Thoracic aorta (tissue), 2 donors: ENCODE measurements around the gene CD2BP2. TPM values are rescaled to one million over a fixed set of nuclear protein-coding genes. Genes with fewer than 3 reads are reported as not detected.
"Not testable (repeated sequence)": the region's sequence is repeated elsewhere in the genome, so short reads cannot be mapped to it uniquely, and the experiment has no call there.

Experiments used
- ATAC-seq: fragments of 150-250 bp; one replicate; pipeline ENCODE4 v1.8.0; 2017; ENCODE audit warnings: low read depth; ENCODE audit not compliant: insufficient number of reproducible peaks, low FRiP score
- DNase-seq: peaks from one replicate; pipeline ENCODE4 v3.0.0-alpha.2; 2020; ENCODE audit warnings: low spot score
- H3K27ac ChIP-seq, 2 donors: fragments of 200-600 bp; sonication (generic); 1 replicate in 1 of 2; 2 replicates in 1 of 2; pipeline ENCODE4 v1.5.1; 2016; ENCODE audit warnings: mild to moderate bottlenecking in 2 of 2, moderate library complexity in 2 of 2
- H3K27me3 ChIP-seq: fragments of 200-600 bp; sonication (generic); replicated peaks from 2 replicates; pipeline ENCODE4 v1.6.0; 2016; ENCODE audit warnings: mild to moderate bottlenecking; ENCODE audit not compliant: insufficient read depth
- H3K36me3 ChIP-seq: fragments of 200-600 bp; sonication (generic); one replicate; pipeline ENCODE4 v1.5.1; 2016
- H3K4me1 ChIP-seq, 2 donors: fragments of 200-600 bp; sonication (generic); 1 replicate in 1 of 2; 2 replicates in 1 of 2; pipeline versions ENCODE4 v1.5.1 to v1.6.0; 2016; ENCODE audit warnings: low read depth in 2 of 2, mild to moderate bottlenecking in 1 of 2; ENCODE audit not compliant: control insufficient read depth in 1 of 2
- H3K4me3 ChIP-seq: fragments of 200-600 bp; sonication (generic); 2 replicates; pipeline ENCODE4 v1.5.1; 2016; ENCODE audit warnings: mild to moderate bottlenecking
- H3K9me3 ChIP-seq: fragments of 200-600 bp; sonication (generic); 2 replicates; pipeline ENCODE4 v1.5.1; 2016
- total RNA-seq, 2 donors: library from RNA; depleted of rRNA; stranded (reverse); fragments of >200 nt; gene quantifications; one replicate each; pipeline versions ENCODE4 v1.1.0 to v1.2.3, GENCODE V29; 2016
- TF ChIP-seq, protein P1 (sequence below): fragments of 200-600 bp; sonication (generic); IDR thresholded peaks from one replicate; pipeline ENCODE4 v1.5.1; 2019; ENCODE audit warnings: antibody characterized with exemption

CD2BP2 gene
- total RNA-seq, 2 donors from 2014 or later = 31.4 to 52.0 TPM

- no peak for ATAC-seq
- TF ChIP-seq, protein P1, sequence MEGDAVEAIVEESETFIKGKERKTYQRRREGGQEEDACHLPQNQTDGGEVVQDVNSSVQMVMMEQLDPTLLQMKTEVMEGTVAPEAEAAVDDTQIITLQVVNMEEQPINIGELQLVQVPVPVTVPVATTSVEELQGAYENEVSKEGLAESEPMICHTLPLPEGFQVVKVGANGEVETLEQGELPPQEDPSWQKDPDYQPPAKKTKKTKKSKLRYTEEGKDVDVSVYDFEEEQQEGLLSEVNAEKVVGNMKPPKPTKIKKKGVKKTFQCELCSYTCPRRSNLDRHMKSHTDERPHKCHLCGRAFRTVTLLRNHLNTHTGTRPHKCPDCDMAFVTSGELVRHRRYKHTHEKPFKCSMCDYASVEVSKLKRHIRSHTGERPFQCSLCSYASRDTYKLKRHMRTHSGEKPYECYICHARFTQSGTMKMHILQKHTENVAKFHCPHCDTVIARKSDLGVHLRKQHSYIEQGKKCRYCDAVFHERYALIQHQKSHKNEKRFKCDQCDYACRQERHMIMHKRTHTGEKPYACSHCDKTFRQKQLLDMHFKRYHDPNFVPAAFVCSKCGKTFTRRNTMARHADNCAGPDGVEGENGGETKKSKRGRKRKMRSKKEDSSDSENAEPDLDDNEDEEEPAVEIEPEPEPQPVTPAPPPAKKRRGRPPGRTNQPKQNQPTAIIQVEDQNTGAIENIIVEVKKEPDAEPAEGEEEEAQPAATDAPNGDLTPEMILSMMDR = no peak
- Histone ChIP-seq H3K4me1 (peaks cover 0 to 2% of the 10 kb centered on the region in 2 donors), H3K36me3 (peaks cover 12% of the 10 kb centered on the region), H3K27ac (no peak overlapping the region), H3K9me3 (no peaks in the 10 kb centered on the region), H3K4me3 (no peak overlapping the region), H3K27me3 (no peaks in the 10 kb centered on the region)
- DNase-seq = no peak
Measured at GRCh38 chr16:30346286-30346685, 8.8 kb downstream of the CD2BP2 start.

DNA sequence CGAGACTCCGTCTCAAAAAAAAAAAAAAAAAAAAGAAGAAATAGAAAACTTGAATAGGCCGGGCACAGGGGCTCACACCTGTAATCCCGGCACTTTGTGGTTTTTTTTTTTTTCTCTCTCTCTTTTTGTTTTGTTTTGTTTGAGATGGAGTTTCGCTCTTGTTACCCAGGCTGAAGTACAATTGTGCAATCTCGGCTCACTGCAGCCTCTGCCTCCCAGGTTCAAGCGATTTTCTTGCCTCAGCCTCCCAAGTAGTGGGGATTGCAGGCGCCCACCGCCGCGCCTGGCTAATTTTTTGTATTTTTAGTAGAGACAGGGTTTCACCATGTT is 11.7 kb downstream of the CD2BP2 start:
- not testable (repeated sequence) for DNase-seq

DNA sequence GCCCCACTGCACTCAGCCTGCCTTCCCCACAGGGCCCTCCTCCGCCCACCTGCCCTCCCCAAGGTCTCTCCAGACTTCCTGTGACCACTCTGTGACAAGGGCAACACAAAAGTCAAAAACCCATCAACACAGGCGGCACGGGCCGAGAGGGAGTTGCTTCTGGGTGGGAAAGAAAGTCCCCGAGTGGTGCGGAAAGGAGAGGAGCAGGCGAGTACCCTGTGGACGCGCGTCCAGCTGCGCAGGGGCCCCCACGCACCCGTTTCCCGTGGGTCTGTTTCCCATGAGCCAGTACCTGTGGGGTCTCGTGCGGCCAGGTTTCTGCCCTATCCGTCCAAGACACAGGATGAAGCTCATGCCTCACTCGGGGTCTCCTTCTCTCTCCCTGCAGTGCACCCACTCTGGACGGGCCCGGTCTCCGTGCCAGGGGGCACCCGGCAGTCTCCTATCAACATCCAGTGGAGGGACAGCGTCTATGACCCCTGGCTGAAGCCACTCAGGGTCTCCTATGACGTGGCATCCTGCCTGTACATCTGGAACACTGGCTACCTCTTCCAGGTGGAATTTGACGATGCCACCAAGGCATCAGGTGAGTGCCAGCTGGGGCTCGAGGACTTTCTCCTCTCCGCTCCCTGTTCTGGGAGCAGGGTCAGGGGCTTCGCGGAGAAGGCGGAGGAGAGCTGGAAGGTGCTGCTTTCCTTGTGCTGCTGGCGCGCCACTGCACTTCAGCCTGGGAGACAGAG is 12.2 kb downstream of the CD2BP2 start:
- Histone ChIP-seq H3K9me3 (no peaks in the 10 kb centered on the region), H3K4me3 (no peak overlapping the region), H3K4me1 (peaks cover 0 to 18% of the 10 kb centered on the region in 2 donors), H3K27me3 (no peaks in the 10 kb centered on the region), H3K27ac (no peak overlapping the region), H3K36me3 (no peaks in the 10 kb centered on the region)
- TF ChIP-seq, protein P1 = no peak
- DNase-seq = no peak
- ATAC-seq = no peak

More for the DNA sequence above, 11.7 kb downstream of the CD2BP2 start:
- H3K27me3 ChIP-seq, H3K36me3 ChIP-seq, H3K9me3 ChIP-seq, H3K27ac ChIP-seq, H3K4me3 ChIP-seq, ATAC-seq: not testable (repeated sequence)
- peaks cover 0 to 12% of the 10 kb centered on the region in 2 donors for H3K4me1 ChIP-seq

DNA sequence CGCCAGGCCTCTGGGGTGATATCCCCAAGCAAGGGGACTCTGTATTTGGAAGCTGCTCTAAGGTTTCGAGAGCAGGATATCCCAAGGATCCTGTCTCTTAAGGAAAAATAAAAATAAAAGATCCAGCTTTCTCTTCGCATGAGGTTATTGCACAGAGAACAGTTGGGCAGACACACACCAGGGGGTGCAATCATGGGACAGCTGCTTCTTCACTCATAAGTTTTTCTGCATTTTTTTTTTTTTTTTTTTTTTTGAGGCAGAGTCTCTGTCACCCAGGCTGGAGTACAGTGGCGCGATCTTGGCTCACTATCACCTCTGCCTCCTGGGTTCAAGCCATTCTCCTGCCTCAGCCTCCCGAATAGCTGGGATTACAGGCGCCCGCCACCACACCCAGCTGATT is 13.1 kb downstream of the CD2BP2 start:
- H3K36me3 ChIP-seq, ATAC-seq, H3K4me3 ChIP-seq, H3K27ac ChIP-seq, H3K9me3 ChIP-seq, H3K27me3 ChIP-seq, DNase-seq: not testable (repeated sequence)
- peaks cover 0 to 18% of the 10 kb centered on the region in 2 donors for H3K4me1 ChIP-seq

DNA sequence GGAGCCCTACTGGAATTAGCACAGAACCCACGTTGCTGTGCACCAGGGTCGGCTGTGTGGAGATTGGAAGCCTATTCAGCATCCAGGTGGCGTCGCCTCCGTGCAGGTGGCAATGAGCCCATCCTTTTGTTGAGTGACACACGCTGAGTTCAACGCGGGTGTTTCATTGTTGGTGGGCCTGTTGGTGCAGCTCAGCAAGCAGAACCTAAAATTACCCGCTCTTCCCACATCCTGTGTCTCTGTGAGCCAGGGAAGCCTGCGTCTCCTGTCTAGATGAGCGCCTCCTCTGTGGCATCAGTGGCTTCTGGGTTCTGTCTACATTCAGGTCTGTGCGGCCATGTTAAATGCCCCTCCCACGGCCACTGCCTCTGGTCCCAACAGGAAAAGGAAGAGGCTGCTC is 14.5 kb downstream of the CD2BP2 start:
- TF ChIP-seq, protein P1 = no peak
- Histone ChIP-seq H3K27ac (no peak overlapping the region), H3K36me3 (no peaks in the 10 kb centered on the region), H3K4me3 (no peak overlapping the region), H3K4me1 (peaks cover 5 to 23% of the 10 kb centered on the region in 2 donors), H3K9me3 (no peaks in the 10 kb centered on the region), H3K27me3 (no peaks in the 10 kb centered on the region)
- DNase-seq = no peak
- ATAC-seq = no peak

DNA sequence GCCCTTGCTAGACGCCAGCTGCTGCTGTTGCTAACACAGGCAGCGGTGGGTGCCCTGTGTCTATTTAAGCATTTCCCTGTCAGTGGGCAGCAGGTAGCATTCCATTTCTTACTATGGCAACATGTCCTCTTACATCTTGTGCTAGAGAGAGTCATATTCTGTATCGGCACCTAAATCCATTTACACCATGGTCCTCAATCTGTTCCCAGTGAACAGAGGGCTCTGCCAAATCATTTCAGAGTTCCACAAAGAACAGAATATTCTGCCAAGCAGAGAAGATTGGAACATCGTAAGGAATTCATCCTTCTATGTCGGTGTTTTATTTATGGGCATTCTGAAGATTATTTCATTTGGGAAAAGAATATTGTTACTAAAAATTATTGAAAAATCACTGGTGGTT is 16.4 kb downstream of the CD2BP2 start:
- not testable (repeated sequence) for H3K4me3 ChIP-seq, H3K36me3 ChIP-seq, H3K27me3 ChIP-seq, H3K9me3 ChIP-seq, ATAC-seq, DNase-seq
- Histone ChIP-seq H3K4me1 (peaks cover 5 to 24% of the 10 kb centered on the region in 2 donors), H3K27ac (peak overlapping the region in 1 of 2 donors; percentile 33)

DNA sequence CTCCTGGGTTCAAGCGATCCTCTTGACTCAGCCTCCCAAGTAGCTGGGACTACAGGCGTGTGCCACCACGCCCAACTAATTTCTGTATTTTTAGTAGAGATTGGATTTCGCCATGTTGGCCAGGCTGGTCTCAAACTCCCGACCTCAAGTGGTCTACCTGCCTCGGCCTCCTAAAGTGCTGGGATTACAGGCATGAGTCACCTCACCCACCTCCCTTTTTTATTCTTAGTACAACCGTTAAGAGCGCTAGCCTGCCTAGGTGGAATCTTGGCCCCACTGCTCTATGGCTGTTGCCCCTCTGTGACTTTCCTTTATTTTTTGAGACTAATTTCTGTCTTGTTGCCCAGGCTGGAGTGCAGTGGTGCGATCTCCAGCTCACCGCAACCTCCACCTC is 17.1 kb downstream of the CD2BP2 start:
- H3K27ac ChIP-seq = peak overlapping the region in 1 of 2 donors; percentile 33
- not testable (repeated sequence) for DNase-seq, ATAC-seq, H3K4me3 ChIP-seq, H3K9me3 ChIP-seq, H3K27me3 ChIP-seq, H3K36me3 ChIP-seq
- H3K4me1 ChIP-seq = peaks cover 5 to 28% of the 10 kb centered on the region in 2 donors
